DMS153 treated with DMSO at 0.1 percent for 48 hours (cell line): Measurements from ENCODE around the gene IPO13.
A peak's percentile ranks its signal among the peaks of the same experiment; 100 is the strongest.

Experiments
- DNase-seq: peaks from one replicate; lab custom pipeline; 2025; ENCODE audit not compliant: unreplicated experiment; lab: John Stamatoyannopoulos, UW

IPO13 gene

GRCh38 chr1:43946236-43947060 is at the start of gene IPO13:
Gene IPO13 (plus strand): TSS chr1:43946950. CDS start chr1:43947601, 651 bp downstream.
- DNase-seq = peak; percentile 97

- no peak for DNase-seq
These were observed 47.8 kb upstream of the IPO13 start for GRCh38 chr1:43898981-43899380.

- no peak for DNase-seq
These were observed 46.4 kb upstream of the IPO13 start for GRCh38 chr1:43900386-43900785.

- no peak for DNase-seq
These were observed 45.4 kb upstream of the IPO13 start for GRCh38 chr1:43901196-43901961.

- DNase-seq = no peak
These were observed 44.5 kb upstream of the IPO13 start for GRCh38 chr1:43902058-43902831.

- DNase-seq = no peak
These were observed 41.8 kb upstream of the IPO13 start for GRCh38 chr1:43904660-43905551.

- no peak for DNase-seq
These were observed 38.5 kb upstream of the IPO13 start for GRCh38 chr1:43908226-43908625.

- DNase-seq = no peak
These were observed 37.9 kb upstream of the IPO13 start for GRCh38 chr1:43908858-43909257.

GRCh38 chr1:43910343-43910742 is 36.4 kb upstream of the IPO13 start:
- DNase-seq = no peak

- DNase-seq = no peak
These were observed 34.1 kb upstream of the IPO13 start for GRCh38 chr1:43912607-43913006.

GRCh38 chr1:43913051-43913501 is 33.7 kb upstream of the IPO13 start:
- no peak for DNase-seq

GRCh38 chr1:43913666-43914360 is 32.9 kb upstream of the IPO13 start:
- DNase-seq = no peak

GRCh38 chr1:43914576-43915525 is 31.9 kb upstream of the IPO13 start:
- DNase-seq = no peak

GRCh38 chr1:43919906-43920305 is 26.8 kb upstream of the IPO13 start:
- no peak for DNase-seq

- no peak for DNase-seq
These were observed 25.7 kb upstream of the IPO13 start for GRCh38 chr1:43921022-43921421.

- DNase-seq = no peak
These were observed 22.2 kb upstream of the IPO13 start for GRCh38 chr1:43924516-43924915.

- no peak for DNase-seq
These were observed 20.9 kb upstream of the IPO13 start for GRCh38 chr1:43925846-43926245.

GRCh38 chr1:43930168-43930948 is 16.4 kb upstream of the IPO13 start:
- DNase-seq = no peak
